ENCODE measurements around the gene PARVG.

The PARVG gene

DNA sequence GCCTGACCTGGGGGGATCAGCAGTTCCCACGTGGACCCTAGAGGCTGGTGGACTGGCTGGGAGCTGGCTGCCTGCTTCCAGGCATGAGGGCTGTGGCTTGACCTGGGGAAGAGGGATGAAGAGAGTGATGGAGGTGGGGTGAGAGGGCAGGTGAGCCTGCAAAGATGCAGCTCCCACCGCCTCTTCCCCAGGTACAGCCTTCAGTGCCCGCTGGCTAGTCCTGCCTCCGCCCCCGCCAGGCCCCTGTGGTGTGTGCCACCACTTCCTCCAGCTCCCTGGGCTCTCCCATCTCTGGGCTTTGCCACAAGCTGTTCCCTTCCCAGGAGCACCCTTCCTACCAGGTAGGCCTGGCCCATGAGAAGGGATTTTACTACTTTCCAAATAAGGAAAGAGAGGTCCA lies 19.1 kb downstream of the PARVG start:
- Histone ChIP-seq H3K36me3 (ENCODE audit: insufficient read depth, low read length) (peaks cover 15% of the 10 kb centered on the region), H2AFZ (ENCODE audit: low read depth, low read length) (no peak overlapping the region), H3K9me3 (ENCODE audit: insufficient read depth, low read length, severe bottlenecking) (no peaks in the 10 kb centered on the region), H3K27me3 (ENCODE audit: insufficient read depth, low read length, poor library complexity) (no peaks in the 10 kb centered on the region), H3K79me2 (ENCODE audit: insufficient read depth, low read length) (no peaks in the 10 kb centered on the region), H3K27ac (ENCODE audit: low read length) (no peak overlapping the region), H4K20me1 (ENCODE audit: insufficient read depth, low read length) (peaks cover 17% of the 10 kb centered on the region), H3K4me3 (ENCODE audit: low read depth in 1 of 2, low read length in 2 of 2) (no peak overlapping the region), H3K4me2 (ENCODE audit: insufficient read depth, low read length) (no peak overlapping the region), H3K4me1 (ENCODE audit: insufficient read depth, low read length) (peaks cover 9% of the 10 kb centered on the region; the same call in 1 of the 2 replicates), H3K9ac (ENCODE audit: low read depth, low read length) (no peak overlapping the region)
- ATAC-seq (ENCODE audit: insufficient read depth, low read depth) (no peak), DNase-seq (no peak)
- TF ChIP-seq, protein P1, sequence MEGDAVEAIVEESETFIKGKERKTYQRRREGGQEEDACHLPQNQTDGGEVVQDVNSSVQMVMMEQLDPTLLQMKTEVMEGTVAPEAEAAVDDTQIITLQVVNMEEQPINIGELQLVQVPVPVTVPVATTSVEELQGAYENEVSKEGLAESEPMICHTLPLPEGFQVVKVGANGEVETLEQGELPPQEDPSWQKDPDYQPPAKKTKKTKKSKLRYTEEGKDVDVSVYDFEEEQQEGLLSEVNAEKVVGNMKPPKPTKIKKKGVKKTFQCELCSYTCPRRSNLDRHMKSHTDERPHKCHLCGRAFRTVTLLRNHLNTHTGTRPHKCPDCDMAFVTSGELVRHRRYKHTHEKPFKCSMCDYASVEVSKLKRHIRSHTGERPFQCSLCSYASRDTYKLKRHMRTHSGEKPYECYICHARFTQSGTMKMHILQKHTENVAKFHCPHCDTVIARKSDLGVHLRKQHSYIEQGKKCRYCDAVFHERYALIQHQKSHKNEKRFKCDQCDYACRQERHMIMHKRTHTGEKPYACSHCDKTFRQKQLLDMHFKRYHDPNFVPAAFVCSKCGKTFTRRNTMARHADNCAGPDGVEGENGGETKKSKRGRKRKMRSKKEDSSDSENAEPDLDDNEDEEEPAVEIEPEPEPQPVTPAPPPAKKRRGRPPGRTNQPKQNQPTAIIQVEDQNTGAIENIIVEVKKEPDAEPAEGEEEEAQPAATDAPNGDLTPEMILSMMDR (IDR thresholded peaks at IDR 0.05; ENCODE audit: borderline replicate concordance, extremely low read depth, low read length, poor library complexity, severe bottlenecking): no peak
- TF ChIP-seq EZH2 (IDR thresholded peaks at IDR 0.05; ENCODE audit: borderline replicate concordance, low read depth, low read length, severe bottlenecking): no peak

DNA sequence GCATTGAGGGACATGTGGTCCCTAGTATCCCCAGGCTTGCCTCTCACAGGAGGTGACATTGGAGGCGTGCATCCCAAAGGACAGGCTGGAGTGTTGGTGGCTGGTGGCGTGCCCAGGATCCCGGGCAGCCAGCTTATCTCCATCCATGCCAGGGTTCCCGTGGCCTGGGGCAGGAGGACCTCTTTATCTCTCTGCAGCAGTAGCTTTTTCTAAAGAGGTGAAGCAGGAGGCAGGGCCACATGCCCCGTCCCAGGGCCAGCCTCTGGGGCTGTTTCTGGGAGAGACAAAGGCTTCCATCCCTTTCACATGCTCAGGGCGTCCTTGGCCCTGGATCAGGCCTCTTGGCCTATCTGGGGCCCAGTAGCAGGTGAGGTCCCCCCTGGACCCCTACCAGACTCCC lies 19.7 kb downstream of the PARVG start:
- Histone ChIP-seq H3K27ac (ENCODE audit: low read length) (no peak overlapping the region), H3K36me3 (ENCODE audit: insufficient read depth, low read length) (peaks cover 18% of the 10 kb centered on the region), H4K20me1 (ENCODE audit: insufficient read depth, low read length) (peaks cover 21% of the 10 kb centered on the region), H3K4me1 (ENCODE audit: insufficient read depth, low read length) (peaks cover 9% of the 10 kb centered on the region; the same call in 1 of the 2 replicates), H3K4me2 (ENCODE audit: insufficient read depth, low read length) (no peak overlapping the region), H2AFZ (ENCODE audit: low read depth, low read length) (no peak overlapping the region), H3K79me2 (ENCODE audit: insufficient read depth, low read length) (no peaks in the 10 kb centered on the region), H3K27me3 (ENCODE audit: insufficient read depth, low read length, poor library complexity) (no peaks in the 10 kb centered on the region), H3K4me3 (ENCODE audit: low read depth in 1 of 2, low read length in 2 of 2) (no peak overlapping the region), H3K9me3 (ENCODE audit: insufficient read depth, low read length, severe bottlenecking) (no peaks in the 10 kb centered on the region), H3K9ac (ENCODE audit: low read depth, low read length) (no peak overlapping the region)
- TF ChIP-seq EZH2 (IDR thresholded peaks at IDR 0.05; ENCODE audit: borderline replicate concordance, low read depth, low read length, severe bottlenecking): no peak
- TF ChIP-seq, protein P1 (IDR thresholded peaks at IDR 0.05; ENCODE audit: borderline replicate concordance, extremely low read depth, low read length, poor library complexity, severe bottlenecking): no peak
- DNase-seq (no peak), ATAC-seq (ENCODE audit: insufficient read depth, low read depth) (0 out of 3 replicates have a peak, but pooled peaks have one; percentile 9)

DNA sequence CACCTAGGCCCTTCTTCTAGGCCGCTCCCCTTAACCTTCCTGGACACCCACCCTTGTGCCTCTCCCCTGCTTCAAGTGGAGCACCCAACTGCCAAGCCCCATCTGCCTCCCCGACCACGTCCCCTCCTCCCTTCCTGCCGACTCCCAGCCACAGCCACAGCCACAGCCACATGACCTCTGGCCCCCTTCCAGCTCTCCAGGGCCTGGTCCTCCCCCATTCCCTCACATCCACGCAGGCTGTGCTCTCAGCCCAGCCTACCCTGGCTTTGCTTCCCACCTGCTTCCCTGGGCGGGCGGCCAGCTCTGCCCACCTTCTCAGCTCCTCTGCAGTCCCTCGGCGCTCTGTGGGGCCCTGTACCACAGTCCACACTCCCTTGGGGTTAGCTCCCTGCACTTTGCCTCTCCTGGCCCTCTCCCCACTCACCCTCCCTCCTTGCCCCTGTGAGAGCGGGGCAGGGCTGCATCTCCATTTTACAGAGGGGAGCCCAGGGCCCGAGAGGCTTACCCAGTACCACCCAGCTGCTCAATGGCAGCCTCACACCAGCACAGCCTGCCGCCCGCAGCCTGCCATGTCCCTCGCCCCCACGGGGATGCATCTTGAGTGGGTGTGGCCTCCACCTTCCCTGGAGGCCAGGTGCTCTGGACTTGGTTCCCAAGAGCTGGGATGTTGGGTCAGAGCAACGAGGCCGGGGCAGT lies 20.3 kb downstream of the PARVG start:
- DNase-seq: peak; percentile 41
- no peak for TF ChIP-seq EZH2 (IDR thresholded peaks at IDR 0.05; ENCODE audit: borderline replicate concordance, low read depth, low read length, severe bottlenecking)
- TF ChIP-seq, protein P1 (IDR thresholded peaks at IDR 0.05; ENCODE audit: borderline replicate concordance, extremely low read depth, low read length, poor library complexity, severe bottlenecking): no peak
- Histone ChIP-seq H3K9me3 (ENCODE audit: insufficient read depth, low read length, severe bottlenecking) (no peaks in the 10 kb centered on the region), H3K4me1 (ENCODE audit: insufficient read depth, low read length) (peaks cover 9% of the 10 kb centered on the region; the same call in 1 of the 2 replicates), H3K27me3 (ENCODE audit: insufficient read depth, low read length, poor library complexity) (no peaks in the 10 kb centered on the region), H3K27ac (ENCODE audit: low read length) (no peak overlapping the region), H4K20me1 (ENCODE audit: insufficient read depth, low read length) (peaks cover 25% of the 10 kb centered on the region), H3K79me2 (ENCODE audit: insufficient read depth, low read length) (no peaks in the 10 kb centered on the region), H3K9ac (ENCODE audit: low read depth, low read length) (no peak overlapping the region), H3K36me3 (ENCODE audit: insufficient read depth, low read length) (peaks cover 22% of the 10 kb centered on the region), H2AFZ (ENCODE audit: low read depth, low read length) (no peak overlapping the region), H3K4me2 (ENCODE audit: insufficient read depth, low read length) (no peak overlapping the region), H3K4me3 (ENCODE audit: low read depth in 1 of 2, low read length in 2 of 2) (no peak overlapping the region)
- peak; percentile 59 for ATAC-seq (ENCODE audit: insufficient read depth, low read depth)

Measured in DND-41 (cell line).